HG02763 (cell line): ENCODE results near the gene SPSB3.
A peak's percentile ranks its signal among the peaks of the same experiment; 100 is the strongest.

ENCODE experiments used
- ATAC-seq: cut with Tn5 transposase; IDR thresholded peaks from one replicate; pipeline ENCODE4 v1.9.1; 2021; ENCODE audit warnings: mild to moderate bottlenecking, moderate library complexity; ENCODE audit not compliant: unreplicated experiment

SPSB3 gene

GRCh38 chr16:1775846-1776671, 6.3 kb downstream of the SPSB3 start:
- no peak for ATAC-seq

GRCh38 chr16:1775006-1775845, 7.1 kb downstream of the SPSB3 start:
- no peak for ATAC-seq

- no peak for ATAC-seq
Measured at GRCh38 chr16:1774448-1774780, 8.0 kb downstream of the SPSB3 start.

- no peak for ATAC-seq
Measured at GRCh38 chr16:1773703-1774447, 8.5 kb downstream of the SPSB3 start.

- peak; percentile 49 for ATAC-seq
Measured at GRCh38 chr16:1772908-1773702, 9.3 kb downstream of the SPSB3 start, which contains the start of gene MRPS34. MRPS34 (minus strand) TSS chr16:1773134; CDS start chr16:1773119, 15 bp downstream.

- ATAC-seq = peak; percentile 7
Measured at GRCh38 chr16:1772362-1772907, 9.9 kb downstream of the SPSB3 start, which contains the start of gene EME2. EME2 (plus strand) TSS chr16:1772810; CDS start chr16:1773228, 418 bp downstream.

- no peak for ATAC-seq
Measured at GRCh38 chr16:1771864-1772361, 10.5 kb downstream of the SPSB3 start.

GRCh38 chr16:1771188-1771863, 11.0 kb downstream of the SPSB3 start, which contains the start of gene NME3:
NME3 (minus strand) TSS chr16:1771543; CDS start chr16:1771534, 9 bp downstream.
- ATAC-seq = no peak

GRCh38 chr16:1770328-1771187, 11.8 kb downstream of the SPSB3 start:
- no peak for ATAC-seq

- ATAC-seq = no peak
Measured at GRCh38 chr16:1769402-1770300, 12.7 kb downstream of the SPSB3 start.

- no peak for ATAC-seq
Measured at GRCh38 chr16:1768767-1769401, 13.5 kb downstream of the SPSB3 start.

- no peak for ATAC-seq
Measured at GRCh38 chr16:1768061-1768766, 14.2 kb downstream of the SPSB3 start.

- no peak for ATAC-seq
Measured at GRCh38 chr16:1767116-1767994, 15.0 kb downstream of the SPSB3 start.

GRCh38 chr16:1766701-1767100, 15.7 kb downstream of the SPSB3 start:
- no peak for ATAC-seq

- ATAC-seq = no peak
Measured at GRCh38 chr16:1766231-1766630, 16.1 kb downstream of the SPSB3 start.
